NK-92 (cell line): ENCODE data around the gene TRPC6.
"Not testable (repeated sequence)": the region's sequence is repeated elsewhere in the genome, so short reads cannot be mapped to it uniquely, and the experiment has no call there.

Experiments
- DNase-seq: peaks from one replicate; lab custom pipeline; 2025; ENCODE audit not compliant: unreplicated experiment; lab: John Stamatoyannopoulos, UW

TRPC6 gene

DNA sequence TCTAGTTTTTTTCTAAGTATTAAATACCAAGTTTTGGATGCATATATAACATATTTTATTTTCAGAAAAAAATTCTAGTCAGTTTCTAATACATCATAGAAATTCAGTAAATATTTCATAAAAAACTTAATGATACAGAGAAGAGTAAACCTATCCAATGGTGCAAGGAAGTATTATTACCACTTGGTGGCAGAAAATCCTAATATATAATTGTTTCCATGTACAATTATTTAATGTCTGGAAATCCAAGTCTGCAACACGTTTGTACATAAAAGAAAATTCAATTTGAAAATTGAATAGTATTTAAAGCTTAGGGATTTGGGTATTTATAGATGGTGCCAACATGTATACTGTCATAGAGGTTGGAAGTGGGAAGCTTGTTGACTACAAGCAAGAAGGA lies 127.0 kb downstream of the TRPC6 start:
- no peak for DNase-seq

DNA sequence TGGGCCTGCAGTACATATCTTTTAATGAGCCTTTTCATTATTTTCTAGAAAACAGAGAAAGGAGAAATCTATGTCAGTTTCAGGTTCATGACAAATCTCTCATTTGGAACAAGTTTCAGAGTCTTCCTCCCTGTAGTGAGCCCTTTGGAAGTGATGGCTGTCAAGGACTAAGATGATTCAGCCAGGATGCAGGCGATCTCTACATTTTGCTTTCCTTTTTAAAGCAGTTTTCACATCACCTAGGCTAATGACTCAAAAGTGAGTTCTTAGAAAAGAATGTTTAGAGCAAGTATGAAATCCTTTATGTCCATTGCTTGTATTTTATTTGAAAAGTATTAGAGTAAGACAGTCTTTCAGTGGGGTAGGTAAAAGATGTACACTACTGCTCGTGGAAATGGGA lies 130.1 kb downstream of the TRPC6 start:
- DNase-seq, result no peak

DNA sequence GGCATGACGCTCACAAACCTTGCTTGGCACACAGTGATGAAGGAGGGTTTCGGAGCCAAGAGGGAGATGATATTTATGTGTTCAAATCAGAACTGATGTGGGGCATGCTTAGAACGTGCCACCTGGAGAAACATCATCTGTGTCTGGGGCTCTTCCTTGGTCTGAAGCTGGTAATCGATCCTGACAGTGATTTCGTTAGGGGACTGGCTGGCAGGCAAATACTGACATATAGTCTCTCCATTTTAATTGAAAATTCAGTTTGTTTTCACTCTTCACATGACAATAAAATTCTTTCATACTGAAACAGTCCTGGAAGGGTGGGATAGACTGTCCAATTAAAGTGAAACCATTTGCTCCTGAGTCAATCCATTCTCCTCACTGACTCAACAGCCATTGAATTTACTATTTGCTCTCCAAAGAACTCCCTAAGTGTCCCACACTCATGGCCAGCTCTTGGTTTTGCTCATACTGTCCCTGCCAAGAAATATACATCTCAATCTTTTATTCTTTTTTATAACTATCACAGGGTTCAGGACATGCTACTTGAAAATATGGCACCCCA lies 134.8 kb downstream of the TRPC6 start:
- DNase-seq, result no peak

- DNase-seq, result no peak
Measured at GRCh38 chr11:101446726-101447125, 137.1 kb downstream of the TRPC6 start.

GRCh38 chr11:101446238-101446637 lies 137.6 kb downstream of the TRPC6 start:
- no peak for DNase-seq

GRCh38 chr11:101445761-101446160 lies 138.0 kb downstream of the TRPC6 start:
- no peak for DNase-seq

- no peak for DNase-seq
Measured at GRCh38 chr11:101444851-101445250, 139.0 kb downstream of the TRPC6 start.

DNA sequence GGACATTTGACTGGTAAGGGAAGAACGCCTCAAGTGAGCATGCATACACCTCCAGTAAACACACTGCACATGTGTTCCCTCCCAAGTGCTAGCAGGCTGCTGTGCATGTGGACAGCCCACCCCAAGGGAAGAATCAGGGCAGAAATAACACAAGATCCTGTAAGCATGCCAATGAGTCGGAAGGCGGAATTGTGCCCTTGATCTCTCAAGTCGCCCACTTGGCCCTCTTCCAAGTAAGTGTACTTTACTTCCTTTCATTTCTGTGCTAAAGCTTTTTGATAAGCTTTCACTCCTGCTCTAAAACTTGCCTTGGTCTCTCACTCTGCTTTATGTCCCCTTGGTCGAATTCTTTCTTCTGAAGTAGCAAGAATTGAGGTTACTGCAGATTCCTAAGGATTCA lies 139.6 kb downstream of the TRPC6 start:
- no peak for DNase-seq

- DNase-seq, result no peak
Measured at GRCh38 chr11:101442936-101443521, 140.8 kb downstream of the TRPC6 start.

DNA sequence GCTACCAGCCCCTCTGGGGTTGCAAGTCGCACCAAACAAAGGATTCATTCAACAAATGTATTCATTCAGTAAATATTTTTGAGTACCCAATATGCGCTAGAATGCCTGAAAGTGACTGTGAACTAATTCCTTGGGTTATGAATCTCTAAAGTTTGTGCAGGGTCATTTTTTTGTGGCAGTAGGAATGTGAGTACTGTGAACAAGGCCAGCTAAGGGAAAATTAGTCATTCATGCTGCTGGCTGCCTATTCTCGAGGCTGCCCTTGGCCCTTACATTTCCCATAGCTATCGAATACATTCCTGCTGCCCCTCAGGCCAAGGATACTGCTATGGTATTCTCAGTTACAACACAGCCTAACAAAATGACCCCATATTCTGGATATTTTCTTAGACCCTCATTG lies 141.6 kb downstream of the TRPC6 start:
- DNase-seq, result no peak

DNA sequence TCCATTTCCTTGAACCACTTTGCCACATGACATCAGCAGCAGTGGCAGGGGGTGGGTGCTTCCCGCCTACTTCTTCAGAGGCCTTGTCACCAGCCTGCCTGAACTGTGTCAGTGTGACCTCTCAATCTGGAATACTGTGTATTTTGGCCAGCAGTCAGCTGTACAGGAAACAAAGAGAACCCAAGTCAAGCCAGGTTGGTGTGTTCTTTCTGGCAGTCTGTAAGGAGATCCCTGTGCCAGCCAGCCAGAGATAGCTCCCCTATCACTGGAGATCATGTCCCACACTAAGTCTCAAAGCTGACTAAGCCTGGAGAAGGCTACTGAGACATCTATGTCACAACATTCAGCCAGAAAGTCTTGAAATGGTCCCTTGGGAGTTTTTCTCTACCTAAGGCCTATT lies 142.1 kb downstream of the TRPC6 start:
- DNase-seq, result no peak

DNA sequence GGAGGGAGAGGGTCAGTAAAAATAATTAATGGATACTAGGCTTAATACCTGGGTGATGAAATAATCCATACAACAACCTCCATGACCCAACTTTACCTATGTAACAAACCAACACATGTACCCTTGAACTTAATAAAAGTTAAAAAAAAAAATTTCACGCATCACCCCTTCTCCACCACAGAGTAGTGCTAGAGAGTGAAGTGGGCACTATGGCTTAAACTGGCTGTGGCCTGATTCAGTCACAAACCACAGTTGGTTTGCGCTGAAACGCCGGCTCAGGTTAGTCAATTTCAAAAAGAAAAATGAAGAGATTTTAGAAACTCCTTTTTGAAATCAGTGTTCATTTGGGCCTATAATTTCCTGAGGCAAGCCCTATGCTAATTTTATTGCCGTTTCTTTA lies 144.3 kb downstream of the TRPC6 start:
- no peak for DNase-seq

GRCh38 chr11:101438708-101439107 lies 145.1 kb downstream of the TRPC6 start:
- DNase-seq, result not testable (repeated sequence)

DNA sequence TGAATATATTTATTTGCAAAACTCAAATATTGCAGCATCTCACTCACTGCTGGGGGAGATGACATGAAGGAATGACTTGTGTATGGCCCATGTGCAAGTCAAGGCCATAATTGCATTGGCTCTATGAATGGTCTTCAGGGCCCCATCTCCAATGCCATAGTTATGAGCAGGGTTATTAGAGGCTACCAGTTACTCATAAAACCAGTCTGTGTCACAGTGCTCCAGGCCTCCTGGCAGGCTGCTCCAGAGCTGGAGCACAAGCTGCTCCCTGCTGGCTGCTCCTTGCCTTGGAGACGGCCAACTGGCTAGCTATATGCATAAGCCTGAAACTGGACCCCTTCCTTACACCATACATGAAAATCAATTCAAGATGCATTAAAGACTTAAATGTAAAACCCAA lies 145.7 kb downstream of the TRPC6 start:
- no peak for DNase-seq

DNA sequence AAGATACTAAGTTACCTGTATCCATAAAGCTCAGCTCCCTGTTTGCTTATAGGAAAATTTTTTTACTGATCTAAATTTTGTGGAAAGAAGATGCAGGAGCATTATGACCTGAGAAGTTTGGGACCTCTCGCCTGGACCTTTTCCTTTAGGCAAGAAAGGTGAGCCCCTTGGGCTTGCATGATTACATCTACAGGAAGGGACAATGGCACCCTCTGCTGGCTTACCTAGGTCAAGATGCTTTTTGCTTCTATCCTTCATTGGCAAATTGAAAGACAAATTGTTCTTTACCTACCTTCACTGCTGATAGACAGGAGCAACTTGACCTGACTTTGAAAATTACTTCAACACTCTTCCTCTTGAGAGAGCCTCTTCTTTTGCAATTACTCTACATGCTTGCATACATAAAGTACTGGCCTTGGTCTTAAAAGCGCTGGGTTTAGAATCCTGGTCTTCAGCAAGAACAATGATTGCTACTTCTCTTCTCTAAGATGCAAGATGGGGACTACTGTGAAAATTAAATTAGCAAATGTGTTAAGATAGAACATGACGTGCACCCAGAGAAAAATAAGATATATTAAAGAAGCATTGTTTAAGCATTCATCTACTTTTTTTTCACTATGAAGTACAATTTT lies 147.2 kb downstream of the TRPC6 start:
- DNase-seq, result no peak

DNA sequence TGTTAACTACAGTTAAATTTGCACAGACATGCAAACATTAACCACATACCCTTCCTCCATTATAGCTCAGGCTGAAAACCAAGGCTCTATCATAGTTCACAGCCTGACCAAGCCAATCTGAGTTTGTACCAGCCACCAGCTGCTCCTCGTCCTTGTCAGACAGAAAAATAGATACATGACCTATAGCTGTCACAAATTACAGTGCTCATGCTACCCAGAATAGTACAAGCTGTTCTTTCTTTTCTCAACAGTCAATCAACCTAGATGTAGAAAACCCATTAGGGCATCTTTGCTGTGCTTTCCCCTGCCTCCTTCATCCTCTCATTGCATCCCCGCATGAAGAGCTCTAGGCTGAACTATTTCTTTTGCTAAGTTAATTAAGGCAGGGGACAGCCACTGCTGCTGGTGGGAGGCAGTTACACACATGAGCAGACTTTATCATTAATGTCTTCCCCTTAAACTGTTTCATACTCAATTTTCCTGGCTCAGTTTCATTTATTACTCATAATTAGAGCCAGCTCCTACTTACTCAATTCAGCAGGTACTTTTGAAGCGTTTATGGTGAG lies 148.3 kb downstream of the TRPC6 start:
- DNase-seq, result no peak

- DNase-seq, result no peak
Measured at GRCh38 chr11:101434026-101434643, 149.7 kb downstream of the TRPC6 start.

DNA sequence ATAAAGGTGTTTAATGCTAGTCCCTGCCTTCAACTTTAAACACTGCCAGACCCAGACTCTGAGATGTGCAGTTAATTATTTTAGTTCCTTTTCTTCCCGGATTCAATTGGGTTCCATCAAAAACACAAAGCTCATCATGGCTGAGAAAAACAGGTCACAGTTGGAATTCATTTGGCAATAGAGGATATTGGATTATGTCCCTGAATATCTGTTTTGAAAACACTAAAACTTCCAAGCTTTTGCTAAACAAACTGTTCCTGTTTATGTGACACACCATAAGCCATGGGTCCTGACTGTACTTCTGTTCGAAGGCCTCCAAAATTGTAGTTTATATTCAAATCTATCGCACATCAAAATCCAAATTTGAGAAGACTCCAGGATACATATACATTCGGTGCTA lies 150.7 kb downstream of the TRPC6 start:
- DNase-seq, result no peak

GRCh38 chr11:101429703-101430540 lies 153.9 kb downstream of the TRPC6 start:
- no peak for DNase-seq

- no peak for DNase-seq
Measured at GRCh38 chr11:101428918-101429317, 154.9 kb downstream of the TRPC6 start.

GRCh38 chr11:101407324-101407723 lies 176.5 kb downstream of the TRPC6 start:
- no peak for DNase-seq
